Measurements from ENCODE around the gene NBPF3.

DNA sequence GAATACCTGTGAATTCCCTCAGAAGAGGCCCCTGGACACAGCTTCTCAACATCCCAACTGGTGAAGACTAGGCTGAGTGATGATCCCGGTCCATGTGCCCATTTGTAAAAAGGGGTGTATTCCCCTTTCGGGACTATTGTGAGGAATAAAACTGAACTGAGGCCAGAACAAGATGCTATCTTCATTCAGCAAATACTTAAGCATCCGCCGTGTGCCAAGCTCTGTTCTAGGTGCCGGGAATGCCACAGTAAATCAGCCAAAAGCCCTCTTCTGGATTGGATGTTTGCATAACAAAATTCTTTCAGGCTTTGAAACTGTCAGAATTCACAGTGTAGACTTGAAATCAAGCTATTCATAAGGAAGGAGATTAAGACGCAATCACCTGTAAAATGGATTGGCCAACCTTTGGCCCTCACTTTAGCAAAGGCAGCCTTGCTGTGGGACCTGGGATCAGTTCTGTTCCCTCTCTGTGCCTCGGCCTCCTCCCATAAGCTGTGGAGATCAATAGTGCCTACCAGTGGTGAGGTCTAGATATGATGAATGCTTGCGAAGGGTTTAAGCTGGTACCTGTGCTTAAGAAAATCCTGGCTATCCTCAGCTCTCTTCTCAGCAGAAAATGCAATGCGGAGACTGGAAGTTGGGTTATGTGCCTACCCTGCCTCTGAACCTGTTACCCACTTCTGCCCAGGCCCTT is 71.1 kb downstream of the NBPF3 start:
- TF ChIP-seq, protein P1, sequence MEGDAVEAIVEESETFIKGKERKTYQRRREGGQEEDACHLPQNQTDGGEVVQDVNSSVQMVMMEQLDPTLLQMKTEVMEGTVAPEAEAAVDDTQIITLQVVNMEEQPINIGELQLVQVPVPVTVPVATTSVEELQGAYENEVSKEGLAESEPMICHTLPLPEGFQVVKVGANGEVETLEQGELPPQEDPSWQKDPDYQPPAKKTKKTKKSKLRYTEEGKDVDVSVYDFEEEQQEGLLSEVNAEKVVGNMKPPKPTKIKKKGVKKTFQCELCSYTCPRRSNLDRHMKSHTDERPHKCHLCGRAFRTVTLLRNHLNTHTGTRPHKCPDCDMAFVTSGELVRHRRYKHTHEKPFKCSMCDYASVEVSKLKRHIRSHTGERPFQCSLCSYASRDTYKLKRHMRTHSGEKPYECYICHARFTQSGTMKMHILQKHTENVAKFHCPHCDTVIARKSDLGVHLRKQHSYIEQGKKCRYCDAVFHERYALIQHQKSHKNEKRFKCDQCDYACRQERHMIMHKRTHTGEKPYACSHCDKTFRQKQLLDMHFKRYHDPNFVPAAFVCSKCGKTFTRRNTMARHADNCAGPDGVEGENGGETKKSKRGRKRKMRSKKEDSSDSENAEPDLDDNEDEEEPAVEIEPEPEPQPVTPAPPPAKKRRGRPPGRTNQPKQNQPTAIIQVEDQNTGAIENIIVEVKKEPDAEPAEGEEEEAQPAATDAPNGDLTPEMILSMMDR (IDR thresholded peaks at IDR 0.05): no peak
- no peak for TF ChIP-seq HMGA2 (CRISPR knock-in tag; IDR thresholded peaks at IDR 0.05)
- no peak for TF ChIP-seq NR2C2 (CRISPR knock-in tag; IDR thresholded peaks at IDR 0.05)
- no peak for TF ChIP-seq NFE2L1 (CRISPR knock-in tag; IDR thresholded peaks at IDR 0.05)
- TF ChIP-seq, protein P2, sequence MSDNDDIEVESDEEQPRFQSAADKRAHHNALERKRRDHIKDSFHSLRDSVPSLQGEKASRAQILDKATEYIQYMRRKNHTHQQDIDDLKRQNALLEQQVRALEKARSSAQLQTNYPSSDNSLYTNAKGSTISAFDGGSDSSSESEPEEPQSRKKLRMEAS (CRISPR knock-in tag; IDR thresholded peaks at IDR 0.05): no peak
- TF ChIP-seq, protein P3, sequence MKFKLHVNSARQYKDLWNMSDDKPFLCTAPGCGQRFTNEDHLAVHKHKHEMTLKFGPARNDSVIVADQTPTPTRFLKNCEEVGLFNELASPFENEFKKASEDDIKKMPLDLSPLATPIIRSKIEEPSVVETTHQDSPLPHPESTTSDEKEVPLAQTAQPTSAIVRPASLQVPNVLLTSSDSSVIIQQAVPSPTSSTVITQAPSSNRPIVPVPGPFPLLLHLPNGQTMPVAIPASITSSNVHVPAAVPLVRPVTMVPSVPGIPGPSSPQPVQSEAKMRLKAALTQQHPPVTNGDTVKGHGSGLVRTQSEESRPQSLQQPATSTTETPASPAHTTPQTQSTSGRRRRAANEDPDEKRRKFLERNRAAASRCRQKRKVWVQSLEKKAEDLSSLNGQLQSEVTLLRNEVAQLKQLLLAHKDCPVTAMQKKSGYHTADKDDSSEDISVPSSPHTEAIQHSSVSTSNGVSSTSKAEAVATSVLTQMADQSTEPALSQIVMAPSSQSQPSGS (CRISPR knock-in tag; IDR thresholded peaks at IDR 0.05; ENCODE audit: borderline replicate concordance, low read depth): no peak
- TF ChIP-seq, protein P4, sequence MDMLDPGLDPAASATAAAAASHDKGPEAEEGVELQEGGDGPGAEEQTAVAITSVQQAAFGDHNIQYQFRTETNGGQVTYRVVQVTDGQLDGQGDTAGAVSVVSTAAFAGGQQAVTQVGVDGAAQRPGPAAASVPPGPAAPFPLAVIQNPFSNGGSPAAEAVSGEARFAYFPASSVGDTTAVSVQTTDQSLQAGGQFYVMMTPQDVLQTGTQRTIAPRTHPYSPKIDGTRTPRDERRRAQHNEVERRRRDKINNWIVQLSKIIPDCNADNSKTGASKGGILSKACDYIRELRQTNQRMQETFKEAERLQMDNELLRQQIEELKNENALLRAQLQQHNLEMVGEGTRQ (CRISPR knock-in tag; IDR thresholded peaks at IDR 0.05): no peak
- no peak for TF ChIP-seq KAT7 (CRISPR knock-in tag; IDR thresholded peaks at IDR 0.05; ENCODE audit: borderline replicate concordance)
- TF ChIP-seq ZNF138 (CRISPR knock-in tag; conservative IDR thresholded peaks at IDR 0.05): no peak

Data from WTC11 (cell line).